Glutamatergic neuron (in vitro differentiated cells): ENCODE measurements around the gene JUP. TPM values are rescaled to one million over a fixed set of nuclear protein-coding genes. Genes with fewer than 3 reads are reported as not detected.
A peak's percentile ranks its signal among the peaks of the same experiment; 100 is the strongest.
"Not testable (repeated sequence)": the region's sequence is repeated elsewhere in the genome, so short reads cannot be mapped to it uniquely, and the experiment has no call there.

Source experiments
- DNase-seq: peaks from one replicate; pipeline ENCODE4 v3.0.0; 2022
- H3K27ac Mint-ChIP-seq: one replicate; pipeline ENCODE4 v1.8.0; 2020; ENCODE audit warnings: mild to moderate bottlenecking, mixed read lengths, inconsistent platforms; ENCODE audit not compliant: unreplicated experiment
- H3K27me3 Mint-ChIP-seq: one replicate; pipeline ENCODE4 v1.8.0; 2020; ENCODE audit warnings: mild to moderate bottlenecking, moderate library complexity, mixed read lengths, inconsistent platforms; ENCODE audit not compliant: unreplicated experiment
- H3K36me3 Mint-ChIP-seq: one replicate; pipeline ENCODE4 v1.8.0; 2020; ENCODE audit warnings: mild to moderate bottlenecking, mixed read lengths, inconsistent platforms; ENCODE audit not compliant: unreplicated experiment
- H3K4me1 Mint-ChIP-seq: one replicate; pipeline ENCODE4 v1.8.0; 2020; ENCODE audit warnings: mild to moderate bottlenecking, low read depth, mixed read lengths, inconsistent platforms; ENCODE audit not compliant: unreplicated experiment
- H3K4me3 Mint-ChIP-seq: one replicate; pipeline ENCODE4 v1.8.0; 2020; ENCODE audit warnings: mild to moderate bottlenecking, mixed read lengths, inconsistent platforms; ENCODE audit not compliant: unreplicated experiment
- H3K9me3 Mint-ChIP-seq: one replicate; pipeline ENCODE4 v1.8.0; 2020; ENCODE audit warnings: mild to moderate bottlenecking, moderate library complexity, mixed read lengths, inconsistent platforms; ENCODE audit not compliant: unreplicated experiment
- CTCF ChIP-seq: fragments of 200-600 bp; sonication (generic); IDR thresholded peaks from one replicate; pipeline ENCODE4 v1.5.0; 2021; ENCODE audit not compliant: partially characterized antibody, unreplicated experiment
- total RNA-seq: library from RNA; stranded (reverse); fragmentation: NEBNext Ultra II Directional; extraction: Animal tissue kit (Norgen Biotek cat#: 25700); gene quantifications from one replicate; pipeline ENCODE4 v1.2.1, GENCODE V29; 2021; ENCODE audit not compliant: unreplicated experiment

The JUP gene
- total RNA-seq, 1 donor from 2014 or later, result 252 TPM

- peaks cover 37% of the 10 kb centered on the region for H3K4me1 Mint-ChIP-seq
These were observed 6.6 kb downstream of the JUP start for GRCh38 chr17:41779954-41780353.

GRCh38 chr17:41777574-41778188 is 8.8 kb downstream of the JUP start:
- Mint-ChIP-seq H3K27ac (peak overlapping the region; percentile 80), H3K4me1 (peaks cover 44% of the 10 kb centered on the region), H3K27me3 (peaks cover 16% of the 10 kb centered on the region), H3K36me3 (no peaks in the 10 kb centered on the region), H3K4me3 (peak overlapping the region; percentile 52), H3K9me3 (peaks cover 18% of the 10 kb centered on the region)
- DNase-seq, result no peak
- no peak for TF ChIP-seq CTCF

More at GRCh38 chr17:41779954-41780353, 6.6 kb downstream of the JUP start:
- DNase-seq, result no peak
- Mint-ChIP-seq H3K9me3 (peaks cover 15% of the 10 kb centered on the region), H3K27ac (no peak overlapping the region), H3K27me3 (peaks cover 10% of the 10 kb centered on the region), H3K36me3 (no peaks in the 10 kb centered on the region), H3K4me3 (no peak overlapping the region)
- TF ChIP-seq CTCF, result no peak

GRCh38 chr17:41777157-41777573 is 9.3 kb downstream of the JUP start:
- Mint-ChIP-seq H3K36me3 (no peaks in the 10 kb centered on the region), H3K9me3 (peaks cover 19% of the 10 kb centered on the region), H3K4me1 (peaks cover 43% of the 10 kb centered on the region), H3K4me3 (peak overlapping the region; percentile 52), H3K27ac (no peak overlapping the region), H3K27me3 (peaks cover 14% of the 10 kb centered on the region)
- no peak for TF ChIP-seq CTCF
- peak; percentile 53 for DNase-seq

- H3K4me3 Mint-ChIP-seq, result peak overlapping the region; percentile 54
- DNase-seq, result not testable (repeated sequence)
These were observed 10.1 kb downstream of the JUP start for GRCh38 chr17:41776262-41776900.

GRCh38 chr17:41775394-41776226 is 10.9 kb downstream of the JUP start:
- DNase-seq, result no peak
- Mint-ChIP-seq H3K27ac (peak overlapping the region; percentile 64), H3K36me3 (no peaks in the 10 kb centered on the region), H3K9me3 (peaks cover 18% of the 10 kb centered on the region), H3K27me3 (peaks cover 15% of the 10 kb centered on the region), H3K4me1 (peaks cover 37% of the 10 kb centered on the region), H3K4me3 (peak overlapping the region; percentile 54)
- TF ChIP-seq CTCF, result no peak

More at GRCh38 chr17:41776262-41776900, 10.1 kb downstream of the JUP start:
- H3K27ac Mint-ChIP-seq, result peak overlapping the region; percentile 44
- peaks cover 14% of the 10 kb centered on the region for H3K9me3 Mint-ChIP-seq
- peaks cover 11% of the 10 kb centered on the region for H3K27me3 Mint-ChIP-seq
- peaks cover 37% of the 10 kb centered on the region for H3K4me1 Mint-ChIP-seq
- not testable (repeated sequence) for H3K36me3 Mint-ChIP-seq
